ENCODE data around the gene LPP.

GRCh38 chr3:188417271-188417696 is 263.3 kb downstream of the LPP start:
- TF ChIP-seq CTCF (IDR thresholded peaks at IDR 0.05; ENCODE audit: insufficient read depth, low read length, poor library complexity, severe bottlenecking) (no peak), EZH2phosphoT487 (conservative IDR thresholded peaks at IDR 0.05; ENCODE audit: low read length) (no peak)

All from SU-DHL-6 (cell line).